ENCODE measurements around the gene OR6K6. TPM values are rescaled to one million over a fixed set of nuclear protein-coding genes. Genes with fewer than 3 reads are reported as not detected.

The OR6K6 gene
- total RNA-seq, 1 donor from 2014 or later = not detected

GRCh38 chr1:158730453-158730852, 24.1 kb upstream of the OR6K6 start:
- no peaks in the 10 kb centered on the region for H3K4me1 Mint-ChIP-seq (ENCODE audit: unreplicated experiment)
- H3K9me3 Mint-ChIP-seq = no peaks in the 10 kb centered on the region
- H3K27me3 Mint-ChIP-seq = no peaks in the 10 kb centered on the region
- H3K4me3 Mint-ChIP-seq = no peak overlapping the region
- no peak for TF ChIP-seq CTCF (conservative IDR thresholded peaks at IDR 0.05)
- DNase-seq (ENCODE audit: extremely low spot score, unreplicated experiment) = no peak
- no peaks in the 10 kb centered on the region for H3K36me3 Mint-ChIP-seq
- H3K27ac Mint-ChIP-seq = no peak overlapping the region

GRCh38 chr1:158731707-158732106, 22.8 kb upstream of the OR6K6 start:
- Mint-ChIP-seq H3K4me1 (ENCODE audit: unreplicated experiment) (no peaks in the 10 kb centered on the region), H3K36me3 (no peaks in the 10 kb centered on the region), H3K27me3 (no peaks in the 10 kb centered on the region), H3K27ac (no peak overlapping the region), H3K4me3 (no peak overlapping the region), H3K9me3 (no peaks in the 10 kb centered on the region)
- DNase-seq (ENCODE audit: extremely low spot score, unreplicated experiment) = no peak
- TF ChIP-seq CTCF (conservative IDR thresholded peaks at IDR 0.05) = no peak

GRCh38 chr1:158732524-158732923, 22.0 kb upstream of the OR6K6 start:
- Mint-ChIP-seq H3K4me3 (no peak overlapping the region), H3K27me3 (no peaks in the 10 kb centered on the region), H3K9me3 (no peaks in the 10 kb centered on the region), H3K36me3 (no peaks in the 10 kb centered on the region), H3K4me1 (ENCODE audit: unreplicated experiment) (no peaks in the 10 kb centered on the region), H3K27ac (no peak overlapping the region)
- no peak for TF ChIP-seq CTCF (conservative IDR thresholded peaks at IDR 0.05)
- DNase-seq (ENCODE audit: extremely low spot score, unreplicated experiment) = no peak

- no peak for TF ChIP-seq CTCF (conservative IDR thresholded peaks at IDR 0.05)
- no peak for DNase-seq (ENCODE audit: extremely low spot score, unreplicated experiment)
- no peaks in the 10 kb centered on the region for H3K9me3 Mint-ChIP-seq
- no peaks in the 10 kb centered on the region for H3K36me3 Mint-ChIP-seq
- H3K27ac Mint-ChIP-seq = no peak overlapping the region
- peaks cover 6% of the 10 kb centered on the region for H3K27me3 Mint-ChIP-seq
- no peaks in the 10 kb centered on the region for H3K4me1 Mint-ChIP-seq (ENCODE audit: unreplicated experiment)
- H3K4me3 Mint-ChIP-seq = no peak overlapping the region
These were observed 18.7 kb upstream of the OR6K6 start for GRCh38 chr1:158735848-158736247.

GRCh38 chr1:158752155-158752712, 2.3 kb upstream of the OR6K6 start:
- no peak for TF ChIP-seq CTCF (conservative IDR thresholded peaks at IDR 0.05)
- no peaks in the 10 kb centered on the region for H3K9me3 Mint-ChIP-seq
- no peaks in the 10 kb centered on the region for H3K27me3 Mint-ChIP-seq
- no peak overlapping the region for H3K4me3 Mint-ChIP-seq
- H3K36me3 Mint-ChIP-seq = no peaks in the 10 kb centered on the region
- no peak for DNase-seq (ENCODE audit: extremely low spot score, unreplicated experiment)
- no peaks in the 10 kb centered on the region for H3K4me1 Mint-ChIP-seq (ENCODE audit: unreplicated experiment)
- no peak overlapping the region for H3K27ac Mint-ChIP-seq
